Measurements from ENCODE around the gene LIN28A. TPM values are rescaled to one million over a fixed set of nuclear protein-coding genes. Genes with fewer than 3 reads are reported as not detected.
"Not testable (repeated sequence)": the region's sequence is repeated elsewhere in the genome, so short reads cannot be mapped to it uniquely, and the experiment has no call there.

LIN28A gene
- total RNA-seq, 1 donor from 2014 or later = 43.7 TPM

GRCh38 chr1:26378879-26379251, 31.8 kb upstream of the LIN28A start:
- peaks cover 29% of the 10 kb centered on the region for H3K4me1 Mint-ChIP-seq (ENCODE audit: low read depth, unreplicated experiment)
- H3K36me3 Mint-ChIP-seq (ENCODE audit: low read depth, unreplicated experiment) = no peaks in the 10 kb centered on the region
- no peaks in the 10 kb centered on the region for H4K20me1 ChIP-seq (ENCODE audit: insufficient read depth, low read length)
- H3K4me3 ChIP-seq (ENCODE audit: insufficient read depth, low read depth, low read length) = no peak overlapping the region
- TF ChIP-seq, protein P1, sequence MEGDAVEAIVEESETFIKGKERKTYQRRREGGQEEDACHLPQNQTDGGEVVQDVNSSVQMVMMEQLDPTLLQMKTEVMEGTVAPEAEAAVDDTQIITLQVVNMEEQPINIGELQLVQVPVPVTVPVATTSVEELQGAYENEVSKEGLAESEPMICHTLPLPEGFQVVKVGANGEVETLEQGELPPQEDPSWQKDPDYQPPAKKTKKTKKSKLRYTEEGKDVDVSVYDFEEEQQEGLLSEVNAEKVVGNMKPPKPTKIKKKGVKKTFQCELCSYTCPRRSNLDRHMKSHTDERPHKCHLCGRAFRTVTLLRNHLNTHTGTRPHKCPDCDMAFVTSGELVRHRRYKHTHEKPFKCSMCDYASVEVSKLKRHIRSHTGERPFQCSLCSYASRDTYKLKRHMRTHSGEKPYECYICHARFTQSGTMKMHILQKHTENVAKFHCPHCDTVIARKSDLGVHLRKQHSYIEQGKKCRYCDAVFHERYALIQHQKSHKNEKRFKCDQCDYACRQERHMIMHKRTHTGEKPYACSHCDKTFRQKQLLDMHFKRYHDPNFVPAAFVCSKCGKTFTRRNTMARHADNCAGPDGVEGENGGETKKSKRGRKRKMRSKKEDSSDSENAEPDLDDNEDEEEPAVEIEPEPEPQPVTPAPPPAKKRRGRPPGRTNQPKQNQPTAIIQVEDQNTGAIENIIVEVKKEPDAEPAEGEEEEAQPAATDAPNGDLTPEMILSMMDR (IDR thresholded peaks at IDR 0.05; ENCODE audit: insufficient read depth, low read depth, low read length) = no peak
- no peak for TF ChIP-seq EZH2 (IDR thresholded peaks at IDR 0.05; ENCODE audit: insufficient read depth, low read length)
- FAIRE-seq (no peak), DNase-seq (ENCODE audit: low read depth) (no peak)
- H3K4me2 ChIP-seq (ENCODE audit: low read length) = peak overlapping the region; percentile 74
- no peak overlapping the region for H3K27ac Mint-ChIP-seq (ENCODE audit: unreplicated experiment)
- no peak overlapping the region for H3K4me3 Mint-ChIP-seq (ENCODE audit: unreplicated experiment)
- no peaks in the 10 kb centered on the region for H3K27me3 ChIP-seq (ENCODE audit: insufficient read depth, low read length)
- H3K4me1 ChIP-seq (ENCODE audit: insufficient read depth, low read length) = peaks cover 16% of the 10 kb centered on the region
- H3K27ac ChIP-seq (ENCODE audit: low read depth, low read length) = peak overlapping the region; percentile 84
- no peaks in the 10 kb centered on the region for H3K9me3 Mint-ChIP-seq (ENCODE audit: unreplicated experiment)
- H3K9me3 ChIP-seq (ENCODE audit: insufficient read depth, low read depth, low read length) = no peaks in the 10 kb centered on the region
- H3K27me3 Mint-ChIP-seq (ENCODE audit: low read depth, unreplicated experiment) = no peaks in the 10 kb centered on the region
- H3K36me3 ChIP-seq (ENCODE audit: insufficient read depth, low read length) = no peaks in the 10 kb centered on the region
- H3K79me2 ChIP-seq (ENCODE audit: insufficient read depth, low read length) = no peaks in the 10 kb centered on the region
- no peak overlapping the region for H2AFZ ChIP-seq (ENCODE audit: low read depth, low read length)
- no peak overlapping the region for H3K9ac ChIP-seq (ENCODE audit: low read length)

DNA sequence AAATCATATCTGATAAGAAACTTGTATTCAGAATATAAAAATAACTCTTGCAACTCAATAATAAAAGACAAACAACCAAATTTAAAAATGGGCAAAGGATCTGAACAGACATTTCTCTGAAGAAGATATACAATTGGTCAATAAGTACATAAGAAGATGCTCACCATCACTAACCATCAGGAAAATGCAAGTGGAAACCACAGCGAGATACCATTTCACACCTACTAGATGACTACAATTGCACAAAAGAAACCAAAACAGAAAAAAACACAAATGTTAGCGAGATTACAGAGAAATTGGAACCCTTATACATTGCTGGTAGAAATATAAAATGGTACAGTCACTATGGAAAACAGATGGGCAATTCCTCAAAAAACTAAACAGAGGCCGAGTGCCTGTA, 26.5 kb upstream of the LIN28A start:
- Mint-ChIP-seq H3K36me3 (ENCODE audit: low read depth, unreplicated experiment) (no peaks in the 10 kb centered on the region), H3K9me3 (ENCODE audit: unreplicated experiment) (no peaks in the 10 kb centered on the region), H3K4me3 (ENCODE audit: unreplicated experiment) (no peak overlapping the region), H3K27me3 (ENCODE audit: low read depth, unreplicated experiment) (peaks cover 3% of the 10 kb centered on the region), H3K4me1 (ENCODE audit: low read depth, unreplicated experiment) (peaks cover 9% of the 10 kb centered on the region), H3K27ac (ENCODE audit: unreplicated experiment) (no peak overlapping the region)
- Histone ChIP-seq H3K27ac (ENCODE audit: low read depth, low read length) (no peak overlapping the region), H4K20me1 (ENCODE audit: insufficient read depth, low read length) (no peaks in the 10 kb centered on the region), H3K36me3 (ENCODE audit: insufficient read depth, low read length) (no peaks in the 10 kb centered on the region), H3K4me3 (ENCODE audit: insufficient read depth, low read depth, low read length) (no peak overlapping the region), H3K27me3 (ENCODE audit: insufficient read depth, low read length) (no peaks in the 10 kb centered on the region), H3K9me3 (ENCODE audit: insufficient read depth, low read depth, low read length) (no peaks in the 10 kb centered on the region), H3K79me2 (ENCODE audit: insufficient read depth, low read length) (no peaks in the 10 kb centered on the region), H3K4me1 (ENCODE audit: insufficient read depth, low read length) (peaks cover 17% of the 10 kb centered on the region), H2AFZ (ENCODE audit: low read depth, low read length) (no peak overlapping the region), H3K9ac (ENCODE audit: low read length) (no peak overlapping the region), H3K4me2 (ENCODE audit: low read length) (no peak overlapping the region)
- no peak for DNase-seq (ENCODE audit: low read depth)
- FAIRE-seq = no peak
- no peak for TF ChIP-seq EZH2 (IDR thresholded peaks at IDR 0.05; ENCODE audit: insufficient read depth, low read length)

- H3K9me3 Mint-ChIP-seq (ENCODE audit: unreplicated experiment); H3K4me3 Mint-ChIP-seq (ENCODE audit: unreplicated experiment); H3K4me2 ChIP-seq (ENCODE audit: low read length); H2AFZ ChIP-seq (ENCODE audit: low read depth, low read length); DNase-seq (ENCODE audit: low read depth); H3K36me3 ChIP-seq (ENCODE audit: insufficient read depth, low read length); H3K36me3 Mint-ChIP-seq (ENCODE audit: low read depth, unreplicated experiment); H4K20me1 ChIP-seq (ENCODE audit: insufficient read depth, low read length); H3K27ac Mint-ChIP-seq (ENCODE audit: unreplicated experiment); H3K27me3 ChIP-seq (ENCODE audit: insufficient read depth, low read length); FAIRE-seq; H3K4me3 ChIP-seq (ENCODE audit: insufficient read depth, low read depth, low read length); H3K79me2 ChIP-seq (ENCODE audit: insufficient read depth, low read length); H3K27ac ChIP-seq (ENCODE audit: low read depth, low read length); H3K9ac ChIP-seq (ENCODE audit: low read length); H3K9me3 ChIP-seq (ENCODE audit: insufficient read depth, low read depth, low read length); H3K27me3 Mint-ChIP-seq (ENCODE audit: low read depth, unreplicated experiment): not testable (repeated sequence)
- peaks cover 17% of the 10 kb centered on the region for H3K4me1 ChIP-seq (ENCODE audit: insufficient read depth, low read length)
- H3K4me1 Mint-ChIP-seq (ENCODE audit: low read depth, unreplicated experiment) = peaks cover 11% of the 10 kb centered on the region
These were observed 25.6 kb upstream of the LIN28A start for GRCh38 chr1:26385063-26385462.

DNA sequence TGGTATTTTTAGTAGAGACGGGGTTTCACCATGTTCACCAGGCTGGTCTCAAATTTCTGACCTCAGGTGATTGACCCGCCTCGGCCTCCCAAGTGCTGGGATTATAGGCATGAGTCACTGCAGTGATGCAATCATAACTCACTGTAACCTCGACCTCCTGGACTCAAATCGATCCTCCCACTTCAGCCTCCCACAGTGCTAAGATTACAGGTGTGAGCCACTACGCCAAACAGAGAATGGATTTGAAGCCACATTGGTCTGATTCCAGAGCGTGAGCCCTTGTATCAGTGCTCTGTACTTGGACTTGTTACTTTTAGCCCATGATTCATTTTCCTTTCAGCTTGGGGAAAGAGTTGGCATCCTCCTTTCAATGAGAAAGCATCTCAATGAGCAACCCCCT, 23.2 kb upstream of the LIN28A start:
- DNase-seq (ENCODE audit: low read depth) = peak; percentile 47
- H3K9ac ChIP-seq (ENCODE audit: low read length) = no peak overlapping the region
- FAIRE-seq = no peak
- H3K4me3 ChIP-seq (ENCODE audit: insufficient read depth, low read depth, low read length) = no peak overlapping the region
- Mint-ChIP-seq H3K36me3 (ENCODE audit: low read depth, unreplicated experiment) (no peaks in the 10 kb centered on the region), H3K4me3 (ENCODE audit: unreplicated experiment) (no peak overlapping the region), H3K4me1 (ENCODE audit: low read depth, unreplicated experiment) (peaks cover 11% of the 10 kb centered on the region), H3K27me3 (ENCODE audit: low read depth, unreplicated experiment) (peaks cover 5% of the 10 kb centered on the region), H3K9me3 (ENCODE audit: unreplicated experiment) (no peaks in the 10 kb centered on the region), H3K27ac (ENCODE audit: unreplicated experiment) (no peak overlapping the region)
- H4K20me1 ChIP-seq (ENCODE audit: insufficient read depth, low read length) = no peaks in the 10 kb centered on the region
- TF ChIP-seq, protein P1 (IDR thresholded peaks at IDR 0.05; ENCODE audit: insufficient read depth, low read depth, low read length) = no peak
- no peak for TF ChIP-seq EZH2 (IDR thresholded peaks at IDR 0.05; ENCODE audit: insufficient read depth, low read length)
- H3K4me1 ChIP-seq (ENCODE audit: insufficient read depth, low read length) = peaks cover 17% of the 10 kb centered on the region
- no peaks in the 10 kb centered on the region for H3K9me3 ChIP-seq (ENCODE audit: insufficient read depth, low read depth, low read length)
- no peaks in the 10 kb centered on the region for H3K36me3 ChIP-seq (ENCODE audit: insufficient read depth, low read length)
- H3K27ac ChIP-seq (ENCODE audit: low read depth, low read length) = no peak overlapping the region
- H2AFZ ChIP-seq (ENCODE audit: low read depth, low read length) = no peak overlapping the region
- H3K4me2 ChIP-seq (ENCODE audit: low read length) = no peak overlapping the region
- H3K27me3 ChIP-seq (ENCODE audit: insufficient read depth, low read length) = no peaks in the 10 kb centered on the region
- no peaks in the 10 kb centered on the region for H3K79me2 ChIP-seq (ENCODE audit: insufficient read depth, low read length)

All from astrocyte (in vitro differentiated cells and primary cell).